HG02571 (cell line): Measurements from ENCODE around the gene PTGER4.
A peak's percentile ranks its signal among the peaks of the same experiment; 100 is the strongest.
"Not testable (repeated sequence)": the region's sequence is repeated elsewhere in the genome, so short reads cannot be mapped to it uniquely, and the experiment has no call there.

Source experiments
- ATAC-seq: cut with Tn5 transposase; IDR thresholded peaks from one replicate; pipeline ENCODE4 v1.9.1; 2021; ENCODE audit warnings: mild to moderate bottlenecking, moderate library complexity; ENCODE audit not compliant: unreplicated experiment

Gene PTGER4

DNA sequence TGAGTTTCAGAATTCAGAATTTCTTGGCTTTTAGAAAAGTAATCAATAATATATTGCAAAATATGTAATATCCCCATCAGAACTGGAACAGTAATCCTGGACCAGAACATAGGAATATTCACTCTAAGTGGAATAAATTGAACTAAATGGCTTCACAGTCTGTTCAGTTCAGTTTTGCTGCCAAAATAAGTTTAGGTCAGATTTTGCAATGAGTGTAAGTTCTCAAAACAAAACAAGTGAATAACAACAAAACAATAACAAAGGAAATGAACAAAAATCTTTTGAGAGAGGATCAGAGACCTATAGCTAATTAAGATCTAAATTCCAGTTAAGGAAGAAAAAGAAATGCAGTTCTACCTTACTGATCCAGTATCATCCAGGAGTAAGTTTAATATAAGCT, 9.3 kb downstream of the PTGER4 start:
- ATAC-seq: no peak

DNA sequence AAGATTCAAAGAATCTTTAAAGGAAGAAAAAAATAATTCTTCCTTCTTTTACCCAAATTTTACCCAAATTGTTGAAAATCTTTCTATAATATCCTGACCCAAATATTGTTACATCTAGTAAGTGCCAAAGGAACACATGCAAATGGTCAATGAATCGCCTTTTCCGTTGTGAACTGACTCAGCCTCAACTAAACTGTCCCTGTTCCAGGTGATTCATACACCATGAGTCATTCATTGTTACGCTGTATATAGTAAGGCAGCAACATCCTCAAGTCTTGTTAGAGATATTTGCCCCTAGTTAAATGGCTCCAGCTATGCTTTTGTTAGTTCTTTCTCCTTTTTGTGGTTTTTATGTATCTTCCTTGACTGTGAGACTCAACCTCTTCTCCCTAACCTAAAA, 9.7 kb downstream of the PTGER4 start:
- ATAC-seq: no peak

DNA sequence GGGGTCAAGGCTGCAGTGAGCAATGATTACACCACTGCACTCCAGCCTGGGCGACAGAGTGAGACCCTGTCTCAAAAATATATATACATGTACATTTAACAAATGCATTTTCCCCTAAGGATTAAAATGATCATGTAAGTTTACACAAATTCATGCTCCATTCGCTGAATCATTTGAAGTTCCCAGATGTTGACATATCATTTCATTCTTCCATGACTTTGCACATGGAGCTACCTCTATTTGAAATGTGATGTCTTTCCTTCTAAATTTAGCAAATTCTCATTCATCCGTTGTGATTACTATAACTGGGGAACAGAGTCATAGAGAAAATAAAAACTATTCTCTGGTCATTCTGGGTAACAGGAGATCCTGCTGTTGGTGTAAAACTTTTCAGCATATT, 10.6 kb downstream of the PTGER4 start:
- no peak for ATAC-seq

DNA sequence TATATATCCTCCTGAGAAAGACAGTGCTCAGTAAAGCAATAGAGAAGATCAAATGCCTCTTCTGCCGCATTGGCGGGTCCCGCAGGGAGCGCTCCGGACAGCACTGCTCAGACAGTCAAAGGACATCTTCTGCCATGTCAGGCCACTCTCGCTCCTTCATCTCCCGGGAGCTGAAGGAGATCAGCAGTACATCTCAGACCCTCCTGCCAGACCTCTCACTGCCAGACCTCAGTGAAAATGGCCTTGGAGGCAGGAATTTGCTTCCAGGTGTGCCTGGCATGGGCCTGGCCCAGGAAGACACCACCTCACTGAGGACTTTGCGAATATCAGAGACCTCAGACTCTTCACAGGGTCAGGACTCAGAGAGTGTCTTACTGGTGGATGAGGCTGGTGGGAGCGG, 12.2 kb downstream of the PTGER4 start:
- ATAC-seq: no peak

DNA sequence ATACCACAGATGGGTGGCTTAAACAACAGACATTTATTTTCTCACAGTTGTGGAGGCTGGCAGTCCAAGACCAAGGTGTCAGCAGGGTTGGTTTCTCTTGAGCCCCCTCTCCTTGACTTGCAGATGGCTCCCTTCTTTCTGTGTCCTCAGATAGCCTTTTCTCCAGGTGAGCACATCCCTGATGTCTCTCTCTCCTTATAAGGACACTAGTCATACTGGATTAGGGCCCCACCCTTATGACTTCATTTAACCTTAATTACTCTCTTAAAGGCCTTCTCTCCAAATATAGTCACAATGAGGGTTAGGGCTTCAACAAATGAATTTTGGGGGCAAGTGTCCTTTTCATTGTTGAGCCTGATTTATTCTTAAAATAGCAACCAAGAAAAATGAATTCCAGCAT, 14.7 kb downstream of the PTGER4 start:
- ATAC-seq: no peak

DNA sequence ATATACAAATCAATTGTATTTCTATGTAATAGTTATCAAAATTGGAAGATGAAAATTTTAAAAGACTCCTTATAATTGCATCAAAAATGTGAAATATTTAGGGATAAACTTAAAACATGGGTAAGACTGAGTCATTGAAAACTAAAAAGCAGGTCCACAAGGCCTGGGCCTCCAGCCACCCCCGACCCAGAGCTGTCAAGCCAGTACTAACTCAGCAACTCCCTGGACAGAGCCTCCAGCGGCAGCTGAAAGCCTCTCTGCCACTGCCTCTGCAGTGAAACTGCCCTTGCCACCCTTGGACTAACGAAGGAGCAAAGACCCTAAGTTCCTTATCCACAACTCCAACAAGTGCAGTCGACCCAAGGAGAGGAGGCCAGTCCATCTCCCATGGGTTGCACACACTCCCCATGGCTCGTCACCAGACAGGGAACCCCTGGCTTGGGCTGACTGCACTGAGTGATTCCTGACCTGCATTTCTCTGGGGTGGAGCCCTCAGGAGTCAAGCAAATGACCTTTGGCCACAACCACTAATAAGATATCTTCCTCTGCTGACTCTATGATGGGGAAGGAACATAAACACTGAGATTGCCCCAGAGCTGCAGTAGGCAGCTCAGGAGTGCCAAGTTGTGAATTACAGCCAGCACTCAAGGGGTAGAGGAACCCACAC, 20.5 kb downstream of the PTGER4 start:
- ATAC-seq: no peak

DNA sequence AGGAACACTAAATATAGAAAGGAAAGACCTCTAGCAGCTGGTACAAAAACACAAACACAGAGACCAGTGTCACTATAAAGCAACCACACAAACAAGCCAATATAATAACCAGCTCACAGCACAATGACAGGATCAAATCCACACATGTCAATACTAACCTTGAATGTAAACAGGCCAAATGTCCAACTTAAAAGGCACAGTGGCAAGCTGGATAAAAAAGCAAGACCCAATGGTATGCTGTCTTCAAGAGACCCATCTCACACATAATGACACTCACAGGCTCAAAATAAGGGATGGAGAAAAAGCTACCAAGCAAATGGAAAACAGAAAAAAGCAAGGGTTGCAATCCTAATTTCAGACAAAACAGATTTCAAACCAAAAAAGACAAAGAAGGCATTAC, 22.3 kb downstream of the PTGER4 start:
- ATAC-seq: not testable (repeated sequence)

DNA sequence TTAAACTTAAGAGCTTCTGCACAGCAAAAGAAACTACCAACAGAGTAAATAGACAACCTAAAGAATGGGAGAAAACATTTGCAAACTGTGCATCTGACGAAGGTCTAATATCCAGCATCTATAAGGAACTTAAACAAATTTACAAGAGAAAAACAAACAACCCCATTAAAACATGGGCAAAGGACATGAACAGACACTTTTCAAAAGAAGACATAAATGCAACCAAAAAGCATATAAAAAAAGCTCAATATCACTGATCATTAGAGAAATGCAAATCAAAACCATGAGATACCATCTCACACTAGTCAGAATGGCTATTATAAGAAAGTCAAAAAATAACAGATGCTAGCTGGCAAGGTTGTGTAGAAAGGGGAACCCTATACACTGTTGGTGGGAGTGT, 25.8 kb downstream of the PTGER4 start:
- not testable (repeated sequence) for ATAC-seq

DNA sequence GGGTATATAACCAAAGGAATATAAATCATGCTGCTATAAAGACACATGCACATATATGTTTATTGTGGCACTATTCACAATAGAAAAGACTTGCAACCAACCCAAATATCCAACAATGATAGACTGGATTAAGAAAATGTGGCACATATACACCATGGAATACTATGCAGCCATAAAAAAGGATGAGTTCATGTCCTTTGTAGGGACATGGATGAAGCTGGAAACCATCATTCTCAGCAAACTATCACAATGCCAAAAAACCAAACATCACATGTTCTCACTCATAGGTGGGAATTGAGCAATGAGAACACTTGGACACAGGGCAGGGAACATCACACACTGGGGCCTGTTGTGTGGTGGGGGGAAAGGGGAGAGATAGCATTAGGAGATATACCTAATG, 30.9 kb downstream of the PTGER4 start:
- ATAC-seq: not testable (repeated sequence)

DNA sequence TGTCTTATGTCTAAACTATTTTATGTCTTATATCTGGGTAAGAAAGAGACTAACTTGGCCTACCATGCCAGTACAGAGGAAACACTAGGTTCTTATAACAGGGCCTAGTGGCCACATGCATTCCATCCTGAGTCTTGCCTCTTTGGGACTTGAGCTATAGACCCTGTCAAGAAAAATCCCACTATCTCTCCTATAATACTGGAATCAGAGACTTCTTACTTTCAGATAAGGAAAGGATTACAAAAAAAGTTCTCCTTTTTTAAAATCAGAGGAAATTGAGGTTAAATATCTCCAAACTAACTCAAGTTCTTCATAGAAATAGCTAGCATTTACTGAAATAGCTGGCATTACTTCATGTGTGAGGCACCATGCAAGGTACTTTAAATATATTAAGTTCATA, 34.3 kb downstream of the PTGER4 start:
- no peak for ATAC-seq

DNA sequence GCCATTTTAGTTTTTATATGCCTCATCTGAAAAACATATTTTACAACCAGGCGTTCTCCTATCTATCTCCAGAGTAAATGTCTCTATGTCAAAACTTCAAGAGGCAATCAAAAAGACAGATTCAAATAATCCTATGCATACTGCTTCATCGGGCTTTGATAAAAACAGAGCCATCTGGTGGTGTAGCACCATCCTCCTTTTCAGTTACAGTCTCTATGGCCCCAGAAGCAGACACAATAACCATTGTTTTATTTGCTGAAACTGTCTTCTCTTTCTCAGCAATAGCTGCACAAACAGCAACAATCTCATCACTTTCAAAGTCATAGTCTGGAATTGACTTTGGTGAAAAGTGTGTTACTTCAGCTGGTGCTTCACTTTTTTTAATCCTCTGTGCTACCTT, 36.3 kb downstream of the PTGER4 start:
- ATAC-seq: no peak

DNA sequence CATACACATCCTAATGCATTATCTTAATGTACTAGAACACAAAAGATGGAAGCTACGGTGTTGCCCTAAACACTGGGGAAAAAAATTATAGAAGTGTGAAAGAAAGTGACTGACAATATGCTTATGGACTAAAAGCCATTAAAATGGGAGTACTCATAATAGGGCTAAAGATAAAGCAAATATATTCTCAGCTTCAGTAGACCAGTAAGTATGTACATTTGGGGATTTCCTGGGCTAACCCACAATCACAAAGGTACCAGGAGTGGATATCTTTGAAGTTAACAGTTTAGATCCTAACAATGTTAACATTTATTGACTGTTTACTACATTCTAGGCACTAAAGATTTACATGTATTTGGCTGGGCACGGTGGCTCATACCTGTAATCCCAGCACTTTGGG, 36.9 kb downstream of the PTGER4 start:
- ATAC-seq: no peak

DNA sequence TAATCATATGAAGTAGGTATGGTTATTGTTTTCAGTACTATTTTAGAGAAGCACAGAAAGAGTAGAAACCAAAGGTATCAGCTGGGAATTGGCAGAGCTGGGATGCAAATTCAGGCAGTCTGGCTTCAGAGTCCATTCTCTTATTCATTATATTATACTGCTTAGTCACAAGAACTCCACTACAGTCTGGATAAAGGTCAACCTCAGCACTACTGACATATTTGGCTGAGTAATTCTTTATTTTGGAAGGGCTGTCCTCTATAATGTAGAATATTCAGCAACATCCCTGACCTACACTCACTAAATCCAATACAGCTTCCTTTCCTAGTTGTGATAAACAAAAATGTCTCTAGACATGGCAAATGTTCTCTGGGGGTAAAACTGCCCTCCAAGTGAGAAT, 37.6 kb downstream of the PTGER4 start:
- no peak for ATAC-seq

DNA sequence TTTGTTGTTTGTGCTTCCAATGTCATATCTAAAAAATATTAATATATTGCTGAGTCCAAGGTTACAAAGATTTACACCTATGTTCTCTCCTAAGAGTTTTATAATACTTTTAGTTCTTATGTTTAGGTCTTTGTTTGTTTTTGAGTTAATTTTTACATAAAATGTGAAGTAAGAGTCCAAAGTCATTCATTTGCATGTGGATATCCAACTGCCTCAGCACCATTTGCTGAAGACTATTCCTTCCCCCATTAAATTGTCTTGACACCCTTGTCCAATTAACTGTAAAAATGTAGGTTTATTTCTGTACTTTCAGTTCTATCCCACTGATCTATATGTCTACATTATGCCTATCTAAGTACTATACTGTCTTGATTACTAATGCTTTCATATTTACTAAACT, 40.4 kb downstream of the PTGER4 start:
- ATAC-seq: no peak

DNA sequence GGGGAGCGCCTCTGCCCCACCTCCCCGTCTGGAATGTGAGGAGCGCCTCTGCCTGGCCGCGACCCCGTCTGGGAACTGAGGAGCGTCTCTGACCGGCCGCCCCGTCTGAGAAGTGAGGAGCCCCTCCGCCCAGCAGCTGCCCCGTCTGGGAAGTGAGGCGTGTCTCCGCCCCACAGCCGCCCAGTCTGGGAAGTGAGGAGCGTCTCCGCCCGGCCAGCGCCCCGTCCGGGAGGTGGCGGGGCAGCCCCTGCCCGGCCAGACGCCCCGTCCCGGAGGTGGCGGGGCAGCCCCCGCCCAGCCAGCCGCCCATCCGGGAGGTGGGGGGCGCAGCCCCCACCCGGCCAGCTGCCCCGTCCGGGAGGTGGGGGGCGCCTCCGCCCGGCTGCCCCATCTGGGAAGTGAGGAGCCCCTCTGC, 42.8 kb downstream of the PTGER4 start:
- ATAC-seq: not testable (repeated sequence)

DNA sequence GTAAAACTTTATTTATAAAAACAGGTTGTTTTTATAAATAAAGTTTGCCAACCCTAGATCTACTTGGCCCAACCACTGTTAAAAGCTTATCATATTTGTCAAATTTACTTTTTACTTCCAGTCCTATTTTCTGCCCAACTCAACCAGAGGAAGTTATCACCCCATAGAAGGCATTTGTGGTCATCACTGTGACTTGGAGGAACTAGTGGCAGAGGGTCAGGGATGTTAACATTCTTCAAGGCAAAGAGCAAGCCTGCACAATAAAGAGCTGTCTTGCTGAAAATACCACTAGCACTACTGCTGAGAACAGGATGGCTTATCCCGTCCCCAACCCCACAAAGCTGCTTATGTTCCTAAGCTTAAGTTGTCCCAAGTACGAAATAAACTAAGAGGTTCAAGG, 53.7 kb downstream of the PTGER4 start:
- no peak for ATAC-seq

DNA sequence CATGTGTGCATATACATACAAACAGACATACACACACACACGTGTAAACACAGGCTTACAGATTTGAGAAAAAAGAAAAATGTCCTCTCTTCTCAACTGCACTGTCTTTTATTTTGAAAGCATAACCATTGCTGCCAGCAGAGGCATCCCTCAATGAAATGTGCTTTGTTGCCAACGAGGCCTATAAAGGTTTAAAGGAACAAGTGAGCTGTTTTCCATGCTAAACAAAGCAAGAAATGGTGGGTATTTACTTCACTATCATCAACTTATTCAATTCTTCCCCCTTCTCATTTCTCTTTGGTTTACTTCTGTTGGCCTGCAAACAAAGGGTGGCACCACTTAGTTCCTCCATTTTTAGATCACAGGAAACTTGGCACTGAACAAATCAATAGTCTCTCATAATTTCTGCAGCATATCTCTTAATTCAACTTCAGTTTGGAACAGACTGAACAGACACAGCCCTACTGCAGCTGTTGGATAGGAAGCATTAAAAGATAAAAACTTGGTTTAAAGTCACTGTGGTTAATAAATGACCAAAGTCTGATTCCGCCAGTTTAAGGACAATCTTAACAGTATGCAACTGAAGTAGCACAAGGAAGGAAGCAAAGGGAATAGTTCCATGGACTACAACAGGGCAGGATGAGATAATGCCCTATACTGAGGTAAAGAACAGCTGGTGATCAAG, 54.3 kb downstream of the PTGER4 start:
- no peak for ATAC-seq

DNA sequence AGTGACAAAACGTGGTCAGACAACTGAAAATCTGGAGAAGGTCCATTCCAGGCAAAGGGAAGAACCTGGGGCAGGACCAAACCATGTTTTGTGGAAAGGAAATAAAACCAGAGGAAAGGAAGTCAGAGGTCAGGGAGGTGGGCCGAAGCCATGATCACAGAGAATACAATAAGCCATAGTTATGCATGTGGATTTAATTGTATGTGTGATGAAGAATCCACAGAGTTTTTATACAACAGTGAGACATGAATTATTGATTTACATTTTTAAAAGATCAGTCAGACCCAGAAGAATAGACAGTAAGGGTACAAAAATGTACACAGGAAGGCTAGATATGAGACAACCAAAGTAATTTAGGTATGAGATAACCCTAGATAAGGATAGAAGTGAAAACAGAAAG, 55.3 kb downstream of the PTGER4 start:
- no peak for ATAC-seq

DNA sequence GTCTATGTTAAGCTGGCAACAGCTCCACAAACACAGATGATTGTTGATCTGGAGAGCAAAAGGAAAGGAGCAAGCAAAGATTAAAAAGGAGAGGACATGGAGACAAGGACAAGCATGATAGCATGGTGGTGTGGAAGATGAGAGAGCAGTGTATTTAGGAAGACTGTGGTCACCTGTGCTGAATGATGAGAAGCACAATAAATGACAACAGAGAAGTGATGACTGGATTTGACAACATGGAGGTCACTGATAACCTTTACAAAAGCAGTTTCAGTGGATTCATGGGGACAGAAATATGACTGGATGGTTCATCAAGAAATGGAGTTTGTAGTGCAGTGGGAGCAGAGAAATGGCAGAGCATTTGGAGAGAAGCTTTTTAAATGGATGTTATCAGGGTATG, 55.9 kb downstream of the PTGER4 start:
- no peak for ATAC-seq

DNA sequence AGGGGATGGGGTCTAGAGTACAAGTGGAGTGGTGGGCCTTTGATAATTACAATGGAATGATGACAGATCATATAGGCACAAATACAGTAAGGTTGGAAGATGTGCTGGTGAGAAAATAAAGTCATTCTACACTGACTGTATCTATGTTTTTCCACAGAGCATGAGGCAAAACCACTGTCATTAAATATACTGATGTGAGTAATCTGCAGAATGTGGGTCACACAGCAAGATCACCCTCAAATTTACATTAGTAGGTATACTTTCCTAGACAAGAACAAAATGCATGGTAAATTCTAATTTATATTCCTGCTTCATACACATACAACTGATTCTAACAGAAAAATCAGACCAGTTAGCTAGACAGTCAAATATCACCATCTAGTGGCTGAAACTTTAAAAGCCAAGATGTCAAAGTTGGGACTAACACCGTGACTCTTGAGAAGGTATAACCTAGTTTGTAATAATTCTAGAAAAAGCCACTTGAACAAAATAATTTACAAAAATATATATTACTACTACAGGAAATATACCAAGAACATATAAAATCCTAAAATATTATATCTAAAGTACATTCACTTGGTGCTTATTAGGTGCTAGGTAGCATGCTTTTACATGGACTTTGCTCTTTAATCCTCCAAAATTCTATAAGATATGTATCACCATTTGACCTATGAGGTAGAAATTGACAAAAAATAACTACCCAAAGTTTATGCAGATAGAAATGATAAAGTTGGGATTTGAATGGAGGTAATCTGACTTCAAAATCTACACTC, 56.6 kb downstream of the PTGER4 start:
- peak; percentile 51 for ATAC-seq

DNA sequence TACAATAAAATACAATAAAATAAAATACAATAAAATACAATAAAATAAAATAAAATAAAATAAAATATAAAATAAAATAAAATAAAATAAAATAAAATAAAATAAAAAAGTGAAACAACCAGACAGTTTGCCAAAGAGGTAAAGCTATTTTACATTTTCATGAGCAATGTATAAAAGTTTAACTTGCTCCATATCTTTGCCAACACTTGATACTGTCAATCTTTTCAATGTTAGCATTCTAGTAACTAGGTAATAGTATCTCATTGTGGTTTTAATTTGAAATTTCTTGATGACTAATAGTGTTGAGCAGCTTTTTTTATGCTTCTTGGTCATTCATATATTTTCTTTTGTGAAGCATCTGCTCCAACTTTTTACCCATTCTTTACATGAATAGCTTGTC, 58.8 kb downstream of the PTGER4 start:
- ATAC-seq: no peak
